Astrocyte (in vitro differentiated cells and primary cell): ENCODE measurements around the gene ACIN1. TPM values are rescaled to one million over a fixed set of nuclear protein-coding genes. Genes with fewer than 3 reads are reported as not detected.

Experiments
- DNase-seq: peaks from one replicate; pipeline ENCODE4 v3.0.0-alpha.2; 2010; ENCODE audit warnings: low read depth
- FAIRE-seq: peaks from 2 replicates; lab custom pipeline; 2011; peaks lifted over from hg19 to GRCh38; lab: Jason Lieb, UNC
- H2AFZ ChIP-seq: 2 replicates; pipeline ENCODE4 v1.6.0; 2012; ENCODE audit warnings: low read depth, low read length, inconsistent platforms
- H3K27ac ChIP-seq: 2 replicates; pipeline ENCODE4 v1.5.1; 2011; ENCODE audit warnings: low read depth, low read length, inconsistent platforms
- H3K27me3 ChIP-seq: 2 replicates; pipeline ENCODE4 v1.6.0; 2011; ENCODE audit warnings: low read length, inconsistent platforms; ENCODE audit not compliant: insufficient read depth
- H3K36me3 ChIP-seq: 2 replicates; pipeline ENCODE4 v1.5.1; 2011; ENCODE audit warnings: low read length, inconsistent platforms; ENCODE audit not compliant: insufficient read depth
- H3K4me1 ChIP-seq: 2 replicates; pipeline ENCODE4 v1.5.1; 2011; ENCODE audit warnings: low read length, inconsistent platforms; ENCODE audit not compliant: insufficient read depth
- H3K4me2 ChIP-seq: 2 replicates; pipeline ENCODE4 v1.6.0; 2012; ENCODE audit warnings: low read length, inconsistent platforms
- H3K4me3 ChIP-seq: 2 replicates; pipeline ENCODE4 v1.5.1; 2011; ENCODE audit warnings: low read depth, mild to moderate bottlenecking, low read length, inconsistent platforms; ENCODE audit not compliant: insufficient read depth
- H3K79me2 ChIP-seq: 2 replicates; pipeline ENCODE4 v1.6.0; 2012; ENCODE audit warnings: mild to moderate bottlenecking, low read length, inconsistent platforms; ENCODE audit not compliant: insufficient read depth
- H3K9ac ChIP-seq: 2 replicates; pipeline ENCODE4 v1.6.0; 2012; ENCODE audit warnings: mild to moderate bottlenecking, low read length, inconsistent platforms
- H3K9me3 ChIP-seq: 2 replicates; pipeline ENCODE4 v1.5.1; 2012; ENCODE audit warnings: low read depth, mild to moderate bottlenecking, low read length, inconsistent platforms; ENCODE audit not compliant: insufficient read depth
- H4K20me1 ChIP-seq: 2 replicates; pipeline ENCODE4 v1.6.0; 2012; ENCODE audit warnings: low read length, inconsistent platforms; ENCODE audit not compliant: insufficient read depth
- H3K27ac Mint-ChIP-seq: one replicate; pipeline ENCODE4 v1.8.0; 2021; ENCODE audit warnings: mild to moderate bottlenecking, mixed read lengths; ENCODE audit not compliant: unreplicated experiment
- H3K27me3 Mint-ChIP-seq: one replicate; pipeline ENCODE4 v1.8.0; 2021; ENCODE audit warnings: low read depth, mixed read lengths; ENCODE audit not compliant: unreplicated experiment
- H3K36me3 Mint-ChIP-seq: one replicate; pipeline ENCODE4 v1.8.0; 2021; ENCODE audit warnings: low read depth, mixed read lengths; ENCODE audit not compliant: unreplicated experiment
- H3K4me1 Mint-ChIP-seq: one replicate; pipeline ENCODE4 v1.8.0; 2021; ENCODE audit warnings: low read depth, mixed read lengths; ENCODE audit not compliant: unreplicated experiment
- H3K4me3 Mint-ChIP-seq: one replicate; pipeline ENCODE4 v1.8.0; 2021; ENCODE audit warnings: mild to moderate bottlenecking, moderate library complexity, mixed read lengths; ENCODE audit not compliant: unreplicated experiment
- H3K9me3 Mint-ChIP-seq: one replicate; pipeline ENCODE4 v1.8.0; 2021; ENCODE audit warnings: mild to moderate bottlenecking, mixed read lengths; ENCODE audit not compliant: unreplicated experiment
- EZH2 ChIP-seq: IDR thresholded peaks from 2 replicates; pipeline ENCODE4 v1.6.1; 2012; ENCODE audit warnings: mild to moderate bottlenecking, low read length, inconsistent platforms; ENCODE audit not compliant: insufficient read depth
- total RNA-seq: library from RNA; stranded (reverse); gene quantifications from 2 replicates; pipeline ENCODE4 v1.2.1, GENCODE V29; 2021
- TF ChIP-seq, protein P1 (sequence below): IDR thresholded peaks from 2 replicates; pipeline ENCODE4 v1.5.1; 2011; ENCODE audit warnings: low read depth, mild to moderate bottlenecking, inconsistent platforms, low read length, moderate library complexity; ENCODE audit not compliant: insufficient read depth

The ACIN1 gene
- total RNA-seq, 1 donor from 2014 or later, result 208 TPM

DNA sequence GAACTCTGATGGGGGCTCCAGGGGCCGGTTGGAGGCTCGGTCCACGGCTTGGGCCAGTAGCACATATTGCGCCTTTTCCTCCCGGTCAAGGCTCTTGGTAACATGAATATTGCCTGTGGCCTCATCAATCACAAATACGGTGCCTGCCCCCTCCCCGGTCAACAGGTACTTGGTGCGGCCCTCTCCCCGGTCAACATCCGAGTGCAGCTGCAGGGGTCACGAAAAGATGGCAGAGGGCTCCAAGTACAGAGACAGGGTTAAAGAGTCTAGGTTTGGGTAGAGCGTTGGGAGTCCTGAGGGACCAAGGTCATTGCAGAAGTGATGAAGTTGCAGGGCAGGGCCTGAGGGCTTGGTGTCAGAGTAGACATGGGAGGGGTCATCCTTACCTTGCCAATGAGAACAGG lies 39.8 kb downstream of the ACIN1 start:
- Mint-ChIP-seq H3K4me3 (no peak overlapping the region), H3K4me1 (peaks cover 17% of the 10 kb centered on the region), H3K27me3 (no peaks in the 10 kb centered on the region), H3K9me3 (no peaks in the 10 kb centered on the region), H3K36me3 (peaks cover 8% of the 10 kb centered on the region), H3K27ac (no peak overlapping the region)
- Histone ChIP-seq H3K4me1 (peaks cover 19% of the 10 kb centered on the region), H3K27me3 (no peaks in the 10 kb centered on the region), H3K27ac (no peak overlapping the region), H3K36me3 (peaks cover 10% of the 10 kb centered on the region), H3K79me2 (no peaks in the 10 kb centered on the region), H3K9me3 (no peaks in the 10 kb centered on the region), H3K4me2 (no peak overlapping the region), H4K20me1 (peaks cover 27% of the 10 kb centered on the region), H2AFZ (no peak overlapping the region), H3K4me3 (no peak overlapping the region), H3K9ac (no peak overlapping the region)
- no peak for TF ChIP-seq EZH2
- TF ChIP-seq, protein P1, sequence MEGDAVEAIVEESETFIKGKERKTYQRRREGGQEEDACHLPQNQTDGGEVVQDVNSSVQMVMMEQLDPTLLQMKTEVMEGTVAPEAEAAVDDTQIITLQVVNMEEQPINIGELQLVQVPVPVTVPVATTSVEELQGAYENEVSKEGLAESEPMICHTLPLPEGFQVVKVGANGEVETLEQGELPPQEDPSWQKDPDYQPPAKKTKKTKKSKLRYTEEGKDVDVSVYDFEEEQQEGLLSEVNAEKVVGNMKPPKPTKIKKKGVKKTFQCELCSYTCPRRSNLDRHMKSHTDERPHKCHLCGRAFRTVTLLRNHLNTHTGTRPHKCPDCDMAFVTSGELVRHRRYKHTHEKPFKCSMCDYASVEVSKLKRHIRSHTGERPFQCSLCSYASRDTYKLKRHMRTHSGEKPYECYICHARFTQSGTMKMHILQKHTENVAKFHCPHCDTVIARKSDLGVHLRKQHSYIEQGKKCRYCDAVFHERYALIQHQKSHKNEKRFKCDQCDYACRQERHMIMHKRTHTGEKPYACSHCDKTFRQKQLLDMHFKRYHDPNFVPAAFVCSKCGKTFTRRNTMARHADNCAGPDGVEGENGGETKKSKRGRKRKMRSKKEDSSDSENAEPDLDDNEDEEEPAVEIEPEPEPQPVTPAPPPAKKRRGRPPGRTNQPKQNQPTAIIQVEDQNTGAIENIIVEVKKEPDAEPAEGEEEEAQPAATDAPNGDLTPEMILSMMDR, result no peak
- FAIRE-seq (no peak), DNase-seq (no peak)

DNA sequence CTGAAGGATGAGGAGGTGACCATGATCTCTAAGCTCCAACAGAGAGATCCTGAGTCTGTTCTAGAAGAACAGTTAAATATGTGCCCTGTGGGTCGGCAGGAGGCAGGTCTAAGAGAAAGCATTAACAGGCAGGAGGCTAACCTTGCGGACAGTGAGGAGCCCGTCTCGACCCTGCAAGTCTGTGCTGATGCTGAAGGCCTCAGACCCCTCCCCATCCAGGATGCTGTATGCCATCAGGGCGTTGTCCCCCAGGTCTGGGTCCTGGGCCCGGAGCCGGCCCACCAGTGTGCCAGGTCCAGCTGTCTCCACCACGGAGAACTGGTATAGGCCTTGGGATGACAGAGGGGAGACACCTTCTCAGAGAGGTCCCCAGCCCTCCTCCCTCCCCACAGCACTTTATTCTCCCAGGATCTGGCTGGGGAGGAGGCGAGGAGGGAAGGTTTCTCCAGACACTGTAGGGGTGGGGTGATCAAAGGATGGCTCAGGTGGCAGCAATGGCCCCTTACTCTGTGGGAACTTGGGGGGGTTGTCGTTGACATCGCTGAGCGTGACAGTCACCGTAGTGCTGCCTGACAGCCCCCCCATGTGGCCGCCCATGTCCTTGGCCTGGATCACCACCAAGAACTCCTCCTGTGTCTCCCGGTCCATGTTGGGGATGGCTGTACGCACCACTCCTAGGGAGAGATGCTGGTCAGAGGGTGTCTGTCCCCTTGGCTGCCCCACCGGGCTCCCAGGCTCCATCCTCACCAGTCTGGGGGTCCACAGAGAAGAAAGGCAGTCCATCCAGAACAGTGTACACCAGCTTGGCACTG lies 40.7 kb downstream of the ACIN1 start:
- no peak overlapping the region for H3K4me3 Mint-ChIP-seq
- no peak for FAIRE-seq

More for the DNA sequence above, 40.7 kb downstream of the ACIN1 start:
- H3K27me3 ChIP-seq, result no peaks in the 10 kb centered on the region
- H3K27ac ChIP-seq, result no peak overlapping the region
- H3K9me3 ChIP-seq, result no peaks in the 10 kb centered on the region
- H3K4me1 ChIP-seq, result peaks cover 19% of the 10 kb centered on the region
- H3K27ac Mint-ChIP-seq, result no peak overlapping the region
- peaks cover 7% of the 10 kb centered on the region for H3K36me3 ChIP-seq
- no peak overlapping the region for H3K4me3 ChIP-seq
- peaks cover 17% of the 10 kb centered on the region for H3K4me1 Mint-ChIP-seq
- no peaks in the 10 kb centered on the region for H3K79me2 ChIP-seq
- peaks cover 23% of the 10 kb centered on the region for H4K20me1 ChIP-seq
- TF ChIP-seq, protein P1, result no peak
- TF ChIP-seq EZH2, result no peak
- no peak overlapping the region for H3K9ac ChIP-seq
- H3K27me3 Mint-ChIP-seq, result no peaks in the 10 kb centered on the region
- H3K9me3 Mint-ChIP-seq, result no peaks in the 10 kb centered on the region
- no peak overlapping the region for H2AFZ ChIP-seq
- peaks cover 11% of the 10 kb centered on the region for H3K36me3 Mint-ChIP-seq
- no peak overlapping the region for H3K4me2 ChIP-seq
- no peak for DNase-seq
